ENCODE results near the gene ETV4.

The ETV4 gene

DNA sequence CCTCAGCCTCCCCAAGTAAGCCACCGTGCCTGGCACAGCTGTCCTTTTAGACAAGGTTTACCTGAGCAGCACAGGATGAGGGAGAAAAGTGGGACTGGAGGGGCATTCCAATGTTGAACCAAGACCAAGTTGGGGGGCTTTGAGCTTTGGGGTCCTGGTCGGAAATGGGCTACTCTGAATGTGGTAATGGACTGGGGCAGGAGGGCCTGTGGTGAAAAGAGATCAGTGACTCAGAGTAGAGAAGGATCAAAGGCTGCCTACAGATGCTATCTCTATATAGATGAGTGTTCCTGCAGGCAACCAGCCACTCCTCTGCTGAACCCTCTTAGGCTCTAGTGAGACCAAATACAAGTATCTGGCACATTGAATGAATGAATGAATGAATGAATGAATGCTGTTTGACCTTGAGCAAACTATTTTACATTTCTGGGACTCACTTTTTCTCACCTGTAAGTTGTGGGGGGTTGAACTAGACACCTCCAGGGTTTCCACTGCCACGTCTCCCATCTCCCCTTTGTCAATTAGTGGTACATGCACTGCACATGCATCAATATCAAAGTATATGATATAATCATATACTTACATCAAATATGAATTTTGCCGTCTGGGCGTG, 26.3 kb upstream of the ETV4 start:
- no peak for DNase-seq (ENCODE audit: low read depth)

GRCh38 chr17:43570518-43570928, 24.4 kb upstream of the ETV4 start:
- no peak for DNase-seq (ENCODE audit: low read depth)

GRCh38 chr17:43568506-43569082, 22.5 kb upstream of the ETV4 start:
- no peak for DNase-seq (ENCODE audit: low read depth)

GRCh38 chr17:43563600-43564594, 17.8 kb upstream of the ETV4 start:
- DNase-seq (ENCODE audit: low read depth), result no peak

GRCh38 chr17:43562679-43563599, 16.8 kb upstream of the ETV4 start:
- no peak for DNase-seq (ENCODE audit: low read depth)

DNA sequence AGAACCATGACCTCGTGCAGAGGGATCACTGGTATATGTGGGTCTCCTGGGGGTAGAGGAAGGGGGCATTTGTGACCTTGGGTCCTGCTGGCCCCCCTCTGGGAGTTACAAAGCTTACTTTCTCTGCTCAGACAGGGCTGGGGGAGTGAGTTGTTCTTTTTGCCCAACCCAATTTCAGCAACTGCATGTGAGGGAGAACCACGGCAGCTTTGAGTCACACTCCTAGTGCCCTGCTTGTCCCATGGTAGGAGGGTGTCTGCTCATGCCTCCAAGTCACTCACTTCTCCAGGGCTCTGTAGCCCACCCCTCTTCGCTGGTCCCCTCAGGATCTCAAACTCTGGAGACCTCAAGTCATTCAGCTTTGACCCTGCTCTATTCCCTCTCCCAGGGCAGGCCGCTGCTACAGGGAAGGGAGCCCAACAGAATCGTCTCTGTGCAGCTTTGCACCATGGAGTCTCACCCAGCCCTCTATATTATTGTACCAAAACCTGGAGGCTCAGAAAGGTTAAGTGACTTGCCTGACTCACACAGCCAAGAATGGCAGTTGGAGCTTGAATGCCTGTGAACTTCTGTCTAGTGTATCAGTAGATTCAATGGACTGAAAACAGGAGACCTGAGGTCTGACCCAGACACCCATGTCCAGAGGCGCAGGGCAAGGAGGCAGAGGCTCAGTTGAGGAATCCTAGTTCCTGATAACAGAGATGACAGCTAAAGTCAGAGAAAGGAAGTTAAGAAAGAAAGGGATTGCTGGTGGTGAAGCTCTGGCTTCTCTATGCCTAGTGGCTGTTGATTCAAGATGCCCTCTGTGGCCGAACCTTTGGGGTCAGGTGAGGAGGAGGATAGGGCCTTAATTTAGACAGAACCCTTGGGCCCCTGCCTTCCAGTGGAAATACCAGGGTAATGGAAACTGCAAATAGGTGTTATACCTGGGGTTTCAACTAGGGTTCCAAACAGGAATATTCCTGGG, 14.6 kb upstream of the ETV4 start:
- DNase-seq (ENCODE audit: low read depth), result no peak

- no peak for DNase-seq (ENCODE audit: low read depth)
Measured at GRCh38 chr17:43559161-43559816, 13.1 kb upstream of the ETV4 start.

- no peak for DNase-seq (ENCODE audit: low read depth)
Measured at GRCh38 chr17:43558805-43559160, 12.6 kb upstream of the ETV4 start.

- DNase-seq (ENCODE audit: low read depth), result no peak
Measured at GRCh38 chr17:43556292-43556691, 10.2 kb upstream of the ETV4 start.

DNA sequence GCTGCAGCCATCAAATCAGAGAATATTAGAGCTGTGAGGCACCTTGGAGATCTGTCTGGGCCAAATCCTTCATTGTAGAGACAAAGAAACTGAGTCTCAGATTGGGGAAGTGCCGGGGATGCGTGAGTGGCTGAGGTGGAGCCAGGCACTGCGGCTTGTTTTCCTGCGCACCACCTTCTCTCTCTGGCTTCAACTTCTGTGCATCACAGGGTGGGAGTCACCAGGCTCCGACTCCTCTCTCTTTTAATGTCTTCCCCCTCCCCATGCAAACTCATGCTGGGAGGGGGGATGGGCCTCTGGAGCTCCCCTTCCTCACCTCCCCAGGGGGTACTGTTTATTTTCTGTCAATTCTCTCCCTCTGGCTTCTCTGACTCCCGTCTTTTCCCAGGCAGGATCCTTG, 8.7 kb upstream of the ETV4 start:
- no peak for DNase-seq (ENCODE audit: low read depth)

DNA sequence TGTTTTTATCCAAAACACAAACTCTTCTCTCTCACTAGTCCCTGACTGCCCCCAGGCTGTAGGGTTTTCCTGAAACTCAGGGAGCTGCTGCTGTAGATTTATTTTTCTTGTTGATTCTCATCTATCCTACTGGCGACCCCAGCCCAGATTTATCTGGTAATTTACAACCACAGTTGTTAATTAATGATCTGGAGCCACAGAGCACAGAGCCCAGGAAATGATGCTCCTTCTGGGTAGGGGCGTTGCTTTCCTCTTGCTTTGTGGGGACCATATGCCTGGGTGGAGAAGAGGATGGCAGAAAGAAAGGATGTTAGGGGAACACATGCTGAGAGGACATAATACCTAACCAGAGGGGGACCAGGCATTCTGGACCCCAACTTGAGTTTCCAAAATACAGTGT, 7.4 kb upstream of the ETV4 start:
- no peak for DNase-seq (ENCODE audit: low read depth)

GRCh38 chr17:43552229-43552837, 6.2 kb upstream of the ETV4 start:
- no peak for DNase-seq (ENCODE audit: low read depth)

GRCh38 chr17:43550754-43551153, 4.6 kb upstream of the ETV4 start:
- DNase-seq (ENCODE audit: low read depth), result no peak

DNA sequence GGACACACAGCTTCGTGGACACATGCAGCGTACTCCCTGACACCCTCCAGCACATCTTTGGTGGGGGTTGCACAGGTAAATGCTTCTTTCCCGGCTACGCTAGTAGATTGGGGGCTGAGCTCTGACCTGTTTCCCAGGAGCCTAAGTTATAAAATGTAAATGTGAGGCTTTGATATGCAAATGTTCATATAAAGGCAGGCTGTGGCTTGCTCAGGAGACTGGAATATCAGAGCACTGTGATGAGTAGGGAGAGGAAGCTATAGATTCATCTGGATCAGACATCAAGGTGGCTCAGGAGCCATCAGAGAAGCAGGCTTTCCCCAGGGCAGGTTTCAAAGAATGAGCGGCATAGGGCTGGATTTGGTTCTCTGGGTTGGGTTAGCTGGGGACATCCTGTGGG, 3.4 kb upstream of the ETV4 start:
- no peak for DNase-seq (ENCODE audit: low read depth)

- DNase-seq (ENCODE audit: low read depth), result no peak
Measured at GRCh38 chr17:43548689-43549379, 2.7 kb upstream of the ETV4 start.

DNA sequence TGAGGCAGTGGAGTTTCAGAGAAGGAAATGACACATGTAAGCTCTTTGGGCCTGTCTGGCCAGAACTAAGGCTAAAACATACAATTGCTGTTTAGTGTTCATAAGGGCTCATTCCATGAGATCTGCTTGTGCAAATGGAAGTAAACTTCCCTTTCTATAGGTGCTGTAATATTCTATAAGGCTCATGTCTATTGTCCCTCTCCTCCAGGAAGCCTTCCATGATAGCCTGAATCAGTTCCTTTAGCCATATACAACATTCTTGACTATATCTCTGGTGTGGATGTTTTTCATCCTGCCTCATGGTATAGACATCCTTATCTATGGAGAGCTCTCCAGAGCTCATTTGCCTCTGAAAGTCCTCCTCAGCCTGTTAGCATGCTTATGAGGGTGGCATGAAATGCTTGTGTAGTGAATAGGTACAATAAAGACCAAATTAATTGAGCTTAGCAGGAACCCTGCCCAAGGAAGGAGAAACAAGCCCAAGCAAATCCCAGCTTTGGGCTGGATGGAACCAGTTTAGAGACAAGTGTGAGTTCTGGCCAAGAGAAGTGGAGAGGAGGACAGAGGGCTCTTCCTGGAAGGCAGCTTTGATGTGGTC, 1.6 kb upstream of the ETV4 start:
- no peak for DNase-seq (ENCODE audit: low read depth)

- DNase-seq (ENCODE audit: low read depth), result no peak
Measured at GRCh38 chr17:43547189-43547550, 1.0 kb upstream of the ETV4 start.

DNA sequence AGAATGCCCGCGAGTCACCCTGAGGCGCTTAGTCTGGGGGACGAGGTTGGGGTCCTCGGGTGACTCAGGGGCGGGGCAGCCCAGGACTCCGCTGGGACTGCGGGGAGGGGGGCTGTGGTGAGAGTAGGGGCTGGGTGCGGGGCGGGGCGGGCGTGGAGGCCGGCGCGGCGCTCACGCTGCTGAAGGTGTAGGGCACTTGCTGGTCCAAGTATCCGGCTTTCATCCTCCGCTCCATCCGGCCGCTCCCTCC, 832 bp downstream of the ETV4 start:
- no peak for DNase-seq (ENCODE audit: low read depth)
